Measurements from ENCODE around the gene HINT1. TPM values are rescaled to one million over a fixed set of nuclear protein-coding genes. Genes with fewer than 3 reads are reported as not detected.

The HINT1 gene
- total RNA-seq, 1 experiment from 2014 or later: 197 TPM

GRCh38 chr5:131165119-131165727, at the start of gene HINT1 (continued):
- TF ChIP-seq MLX (CRISPR knock-in tag; IDR thresholded peaks at IDR 0.05) (no peak), OVOL2 (CRISPR knock-in tag; IDR thresholded peaks at IDR 0.05; ENCODE audit: borderline replicate concordance) (no peak), GRHL2 (CRISPR knock-in tag; IDR thresholded peaks at IDR 0.05; ENCODE audit: insufficient replicate concordance, severe bottlenecking) (no peak), TCF7 (CRISPR knock-in tag; IDR thresholded peaks at IDR 0.05; ENCODE audit: low read depth) (no peak), GTF2I (CRISPR knock-in tag; conservative IDR thresholded peaks at IDR 0.05) (no peak), TP53 (CRISPR knock-in tag; IDR thresholded peaks at IDR 0.05) (no peak), KAT7 (CRISPR knock-in tag; IDR thresholded peaks at IDR 0.05; ENCODE audit: borderline replicate concordance) (no peak), ATF1 (CRISPR knock-in tag; IDR thresholded peaks at IDR 0.05) (no peak), ZNF512 (CRISPR knock-in tag; IDR thresholded peaks at IDR 0.05; ENCODE audit: borderline replicate concordance) (no peak), ZNF121 (CRISPR knock-in tag; IDR thresholded peaks at IDR 0.05) (no peak), NR3C1 (CRISPR knock-in tag; conservative IDR thresholded peaks at IDR 0.05; ENCODE audit: low read depth) (no peak), PRRX2 (CRISPR knock-in tag; IDR thresholded peaks at IDR 0.05) (no peak), ZNF219 (CRISPR knock-in tag; IDR thresholded peaks at IDR 0.05; ENCODE audit: borderline replicate concordance) (no peak), ERG (CRISPR knock-in tag; IDR thresholded peaks at IDR 0.05) (no peak), JAZF1 (CRISPR knock-in tag; IDR thresholded peaks at IDR 0.05) (no peak), NR2C2 (CRISPR knock-in tag; IDR thresholded peaks at IDR 0.05) (no peak), NFATC4 (CRISPR knock-in tag; IDR thresholded peaks at IDR 0.05) (no peak), IRF1 (CRISPR knock-in tag; IDR thresholded peaks at IDR 0.05) (0 out of 2 replicates have a peak, but pooled peaks have one; percentile 82), TEAD1 (CRISPR knock-in tag; IDR thresholded peaks at IDR 0.05) (no peak; the same call in 1 of the 2 replicates), ARID4B (CRISPR knock-in tag; IDR thresholded peaks at IDR 0.05; ENCODE audit: borderline replicate concordance) (no peak), STAT6 (CRISPR knock-in tag; conservative IDR thresholded peaks at IDR 0.05; ENCODE audit: low read depth) (no peak)
- TF ChIP-seq, protein P1, sequence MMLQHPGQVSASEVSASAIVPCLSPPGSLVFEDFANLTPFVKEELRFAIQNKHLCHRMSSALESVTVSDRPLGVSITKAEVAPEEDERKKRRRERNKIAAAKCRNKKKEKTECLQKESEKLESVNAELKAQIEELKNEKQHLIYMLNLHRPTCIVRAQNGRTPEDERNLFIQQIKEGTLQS (CRISPR knock-in tag; conservative IDR thresholded peaks at IDR 0.05): no peak
- TF ChIP-seq, protein P2, sequence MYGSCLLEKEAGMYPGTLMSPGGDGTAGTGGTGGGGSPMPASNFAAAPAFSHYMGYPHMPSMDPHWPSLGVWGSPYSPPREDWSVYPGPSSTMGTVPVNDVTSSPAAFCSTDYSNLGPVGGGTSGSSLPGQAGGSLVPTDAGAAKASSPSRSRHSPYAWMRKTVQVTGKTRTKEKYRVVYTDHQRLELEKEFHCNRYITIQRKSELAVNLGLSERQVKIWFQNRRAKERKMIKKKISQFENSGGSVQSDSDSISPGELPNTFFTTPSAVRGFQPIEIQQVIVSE (CRISPR knock-in tag; IDR thresholded peaks at IDR 0.05; ENCODE audit: borderline replicate concordance): no peak
- TF ChIP-seq, protein P3, sequence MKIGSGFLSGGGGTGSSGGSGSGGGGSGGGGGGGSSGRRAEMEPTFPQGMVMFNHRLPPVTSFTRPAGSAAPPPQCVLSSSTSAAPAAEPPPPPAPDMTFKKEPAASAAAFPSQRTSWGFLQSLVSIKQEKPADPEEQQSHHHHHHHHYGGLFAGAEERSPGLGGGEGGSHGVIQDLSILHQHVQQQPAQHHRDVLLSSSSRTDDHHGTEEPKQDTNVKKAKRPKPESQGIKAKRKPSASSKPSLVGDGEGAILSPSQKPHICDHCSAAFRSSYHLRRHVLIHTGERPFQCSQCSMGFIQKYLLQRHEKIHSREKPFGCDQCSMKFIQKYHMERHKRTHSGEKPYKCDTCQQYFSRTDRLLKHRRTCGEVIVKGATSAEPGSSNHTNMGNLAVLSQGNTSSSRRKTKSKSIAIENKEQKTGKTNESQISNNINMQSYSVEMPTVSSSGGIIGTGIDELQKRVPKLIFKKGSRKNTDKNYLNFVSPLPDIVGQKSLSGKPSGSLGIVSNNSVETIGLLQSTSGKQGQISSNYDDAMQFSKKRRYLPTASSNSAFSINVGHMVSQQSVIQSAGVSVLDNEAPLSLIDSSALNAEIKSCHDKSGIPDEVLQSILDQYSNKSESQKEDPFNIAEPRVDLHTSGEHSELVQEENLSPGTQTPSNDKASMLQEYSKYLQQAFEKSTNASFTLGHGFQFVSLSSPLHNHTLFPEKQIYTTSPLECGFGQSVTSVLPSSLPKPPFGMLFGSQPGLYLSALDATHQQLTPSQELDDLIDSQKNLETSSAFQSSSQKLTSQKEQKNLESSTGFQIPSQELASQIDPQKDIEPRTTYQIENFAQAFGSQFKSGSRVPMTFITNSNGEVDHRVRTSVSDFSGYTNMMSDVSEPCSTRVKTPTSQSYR (CRISPR knock-in tag; IDR thresholded peaks at IDR 0.05): no peak

All from WTC11 (cell line).